GM10266 (cell line): ENCODE data around the gene MAPKBP1.
"Not testable (repeated sequence)": the region's sequence is repeated elsewhere in the genome, so short reads cannot be mapped to it uniquely, and the experiment has no call there.

Experiments used
- DNase-seq: peaks from one replicate; pipeline ENCODE4 v3.0.0; 2012; ENCODE audit errors: extremely low spot score
- TF ChIP-seq, protein P1 (sequence below): IDR thresholded peaks from 2 replicates; pipeline ENCODE4 v1.5.1; 2012; ENCODE audit warnings: mild to moderate bottlenecking, low read depth; ENCODE audit not compliant: control insufficient read depth, insufficient read depth; ENCODE audit errors: missing control alignments

MAPKBP1 gene, protein sequence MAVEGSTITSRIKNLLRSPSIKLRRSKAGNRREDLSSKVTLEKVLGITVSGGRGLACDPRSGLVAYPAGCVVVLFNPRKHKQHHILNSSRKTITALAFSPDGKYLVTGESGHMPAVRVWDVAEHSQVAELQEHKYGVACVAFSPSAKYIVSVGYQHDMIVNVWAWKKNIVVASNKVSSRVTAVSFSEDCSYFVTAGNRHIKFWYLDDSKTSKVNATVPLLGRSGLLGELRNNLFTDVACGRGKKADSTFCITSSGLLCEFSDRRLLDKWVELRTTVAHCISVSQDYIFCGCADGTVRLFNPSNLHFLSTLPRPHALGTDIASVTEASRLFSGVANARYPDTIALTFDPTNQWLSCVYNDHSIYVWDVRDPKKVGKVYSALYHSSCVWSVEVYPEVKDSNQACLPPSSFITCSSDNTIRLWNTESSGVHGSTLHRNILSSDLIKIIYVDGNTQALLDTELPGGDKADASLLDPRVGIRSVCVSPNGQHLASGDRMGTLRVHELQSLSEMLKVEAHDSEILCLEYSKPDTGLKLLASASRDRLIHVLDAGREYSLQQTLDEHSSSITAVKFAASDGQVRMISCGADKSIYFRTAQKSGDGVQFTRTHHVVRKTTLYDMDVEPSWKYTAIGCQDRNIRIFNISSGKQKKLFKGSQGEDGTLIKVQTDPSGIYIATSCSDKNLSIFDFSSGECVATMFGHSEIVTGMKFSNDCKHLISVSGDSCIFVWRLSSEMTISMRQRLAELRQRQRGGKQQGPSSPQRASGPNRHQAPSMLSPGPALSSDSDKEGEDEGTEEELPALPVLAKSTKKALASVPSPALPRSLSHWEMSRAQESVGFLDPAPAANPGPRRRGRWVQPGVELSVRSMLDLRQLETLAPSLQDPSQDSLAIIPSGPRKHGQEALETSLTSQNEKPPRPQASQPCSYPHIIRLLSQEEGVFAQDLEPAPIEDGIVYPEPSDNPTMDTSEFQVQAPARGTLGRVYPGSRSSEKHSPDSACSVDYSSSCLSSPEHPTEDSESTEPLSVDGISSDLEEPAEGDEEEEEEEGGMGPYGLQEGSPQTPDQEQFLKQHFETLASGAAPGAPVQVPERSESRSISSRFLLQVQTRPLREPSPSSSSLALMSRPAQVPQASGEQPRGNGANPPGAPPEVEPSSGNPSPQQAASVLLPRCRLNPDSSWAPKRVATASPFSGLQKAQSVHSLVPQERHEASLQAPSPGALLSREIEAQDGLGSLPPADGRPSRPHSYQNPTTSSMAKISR (N-terminal part only)

DNA sequence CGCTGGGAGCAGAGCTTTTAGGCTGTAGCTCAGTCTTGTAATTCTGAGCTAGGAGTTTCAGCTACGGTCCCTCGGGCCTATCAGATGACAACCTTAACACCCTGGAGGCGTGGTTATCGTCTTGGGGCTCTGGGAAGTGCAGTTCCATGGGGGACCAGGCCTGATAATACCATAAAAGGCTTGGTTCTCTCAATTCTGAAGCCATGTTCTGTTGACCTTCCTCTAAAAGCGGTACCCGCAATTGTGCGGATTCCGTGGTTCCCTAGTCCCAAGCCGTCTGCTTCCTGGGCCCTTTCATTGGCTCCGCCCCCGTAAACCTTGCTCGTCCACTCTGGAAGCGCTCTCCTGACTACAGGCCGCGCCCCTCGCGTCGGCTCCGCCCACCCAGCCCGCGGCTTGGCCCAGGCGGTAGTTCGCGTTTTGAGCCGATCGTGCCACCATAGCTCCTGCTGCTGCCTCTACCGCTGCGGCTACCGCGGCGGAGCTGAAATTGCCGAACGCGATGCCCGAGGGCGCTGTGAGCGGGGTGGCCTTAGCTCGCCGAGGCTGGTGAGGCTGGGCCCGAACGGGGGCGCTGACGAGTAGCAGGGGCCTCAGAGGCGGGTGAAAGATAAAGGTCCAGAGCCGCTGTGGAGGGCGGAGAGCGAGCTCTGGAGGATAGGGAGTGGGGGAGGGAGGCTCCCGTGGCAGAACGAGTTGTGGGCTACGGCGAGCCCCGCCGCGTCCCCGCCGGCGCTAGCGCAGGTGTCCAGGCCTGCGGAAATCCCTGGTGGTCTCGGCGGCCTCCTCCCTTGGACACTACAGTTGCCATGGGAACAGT lies at the start of gene MAPKBP1:
Gene MAPKBP1, plus strand, starts transcription at position 423 of the 820 bp plus-strand sequence. CDS start 792 bp downstream, outside the sequence.
- TF ChIP-seq, protein P1, sequence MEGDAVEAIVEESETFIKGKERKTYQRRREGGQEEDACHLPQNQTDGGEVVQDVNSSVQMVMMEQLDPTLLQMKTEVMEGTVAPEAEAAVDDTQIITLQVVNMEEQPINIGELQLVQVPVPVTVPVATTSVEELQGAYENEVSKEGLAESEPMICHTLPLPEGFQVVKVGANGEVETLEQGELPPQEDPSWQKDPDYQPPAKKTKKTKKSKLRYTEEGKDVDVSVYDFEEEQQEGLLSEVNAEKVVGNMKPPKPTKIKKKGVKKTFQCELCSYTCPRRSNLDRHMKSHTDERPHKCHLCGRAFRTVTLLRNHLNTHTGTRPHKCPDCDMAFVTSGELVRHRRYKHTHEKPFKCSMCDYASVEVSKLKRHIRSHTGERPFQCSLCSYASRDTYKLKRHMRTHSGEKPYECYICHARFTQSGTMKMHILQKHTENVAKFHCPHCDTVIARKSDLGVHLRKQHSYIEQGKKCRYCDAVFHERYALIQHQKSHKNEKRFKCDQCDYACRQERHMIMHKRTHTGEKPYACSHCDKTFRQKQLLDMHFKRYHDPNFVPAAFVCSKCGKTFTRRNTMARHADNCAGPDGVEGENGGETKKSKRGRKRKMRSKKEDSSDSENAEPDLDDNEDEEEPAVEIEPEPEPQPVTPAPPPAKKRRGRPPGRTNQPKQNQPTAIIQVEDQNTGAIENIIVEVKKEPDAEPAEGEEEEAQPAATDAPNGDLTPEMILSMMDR = peak; percentile 92
- DNase-seq = peak; percentile 91

DNA sequence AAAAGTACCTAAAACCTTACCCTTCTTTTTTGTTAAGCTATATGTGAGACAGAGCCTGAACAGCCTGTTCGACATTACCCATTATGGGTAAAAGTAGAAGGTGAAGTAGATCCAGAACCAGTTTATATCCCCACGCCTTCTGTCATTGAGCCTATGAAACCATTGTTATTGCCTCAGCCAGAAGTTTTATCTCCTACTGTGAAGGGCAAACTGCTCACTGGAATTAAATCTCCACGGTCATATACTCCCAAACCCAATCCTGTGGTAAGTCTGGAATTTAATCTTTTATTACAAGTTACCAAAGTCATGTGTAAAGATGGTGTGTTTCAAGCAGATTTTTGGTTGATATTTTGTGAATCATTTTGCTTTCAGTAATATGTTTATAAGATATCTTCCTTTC lies 47.1 kb upstream of the MAPKBP1 start:
- no peak for DNase-seq

DNA sequence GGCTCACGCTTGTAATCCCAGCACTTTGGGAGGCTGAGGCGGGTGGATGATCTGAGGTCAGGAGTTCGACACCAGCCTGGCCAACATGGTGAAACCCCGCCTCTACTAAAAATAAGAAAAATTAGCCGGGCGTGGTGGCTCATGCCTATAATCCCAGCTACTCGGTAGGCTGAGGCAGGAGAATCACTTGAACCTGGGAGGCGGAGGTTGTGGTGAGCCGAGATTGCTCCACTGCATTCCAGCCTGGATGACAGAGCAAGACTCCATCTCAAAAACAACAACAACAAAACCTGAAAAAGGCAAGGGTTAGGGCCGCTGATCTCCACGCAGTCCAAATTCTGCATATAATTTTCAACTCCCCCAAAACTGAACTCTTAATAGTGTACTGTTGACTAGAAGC lies 46.2 kb upstream of the MAPKBP1 start:
- DNase-seq = not testable (repeated sequence)

More for the DNA sequence above, 47.1 kb upstream of the MAPKBP1 start:
- TF ChIP-seq, protein P1 = no peak

DNA sequence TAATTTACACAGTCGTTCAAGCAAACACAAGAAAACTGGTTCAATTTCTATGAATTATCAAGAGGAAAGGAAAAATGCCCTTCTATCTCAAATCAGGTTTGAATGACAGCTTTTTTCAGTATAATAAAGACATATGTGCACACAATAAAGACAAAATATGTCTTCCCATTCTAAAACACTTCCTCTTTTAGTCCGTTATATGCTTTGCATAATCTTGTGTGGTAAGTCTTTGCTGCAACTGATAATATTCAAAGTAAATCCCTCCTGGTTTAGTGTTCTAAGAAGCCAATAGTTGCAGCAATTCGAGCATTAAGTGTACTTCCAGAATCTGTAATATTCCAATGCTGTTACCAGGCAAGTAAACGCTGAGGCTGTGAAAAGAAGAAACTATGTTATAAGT lies 43.7 kb upstream of the MAPKBP1 start:
- TF ChIP-seq, protein P1 = no peak
- peak; percentile 11 for DNase-seq

DNA sequence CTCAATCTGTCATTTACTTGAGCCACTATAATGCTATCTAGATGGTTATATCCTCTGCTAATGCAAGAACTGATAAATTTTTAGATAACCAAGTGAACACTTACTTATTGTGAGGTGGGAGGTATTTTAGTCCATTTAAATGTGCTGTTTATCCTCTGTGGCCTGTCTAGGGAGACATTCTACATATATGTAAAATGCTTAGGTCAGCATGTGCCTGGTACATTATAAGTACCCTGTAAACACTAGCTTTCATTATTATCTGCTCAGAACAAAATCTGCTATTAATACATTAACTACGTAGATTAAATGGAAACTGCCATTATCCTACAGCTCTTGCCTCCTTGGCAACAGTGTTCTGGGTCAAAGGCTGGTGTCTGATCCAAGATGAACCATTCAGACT lies 41.8 kb upstream of the MAPKBP1 start:
- DNase-seq = no peak
- TF ChIP-seq, protein P1 = no peak

DNA sequence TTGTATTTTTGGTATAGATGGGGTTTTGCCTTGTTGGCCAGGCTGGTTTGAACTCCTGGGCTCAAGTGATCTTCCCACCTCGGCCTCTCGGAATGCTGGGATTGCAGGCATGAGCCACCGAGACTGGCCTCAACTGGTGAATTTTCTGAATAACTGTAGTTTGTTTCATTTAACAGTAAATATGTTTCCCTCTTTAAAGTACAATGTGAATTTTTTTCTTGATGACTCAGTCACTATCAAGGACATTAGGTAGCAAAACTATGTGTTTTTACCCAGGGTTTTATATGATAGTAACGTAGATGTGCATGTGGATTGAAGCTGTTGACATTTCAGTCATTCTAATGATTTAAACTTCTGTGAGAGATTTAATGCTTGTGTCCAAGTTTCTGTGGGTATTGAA lies 40.2 kb upstream of the MAPKBP1 start:
- TF ChIP-seq, protein P1 = no peak
- no peak for DNase-seq
